K562 (cell line): ENCODE data around the gene PRKCE. TPM values are rescaled to one million over a fixed set of nuclear protein-coding genes. Genes with fewer than 3 reads are reported as not detected.

Experiments
- polyA plus RNA-seq, 8 experiments: library from polyadenylated mRNA; depleted of rRNA in 4 of 8; stranded (reverse) in 5 of 8; unstranded in 3 of 8; fragments of >200 nt; fragmentation: Nextera tagmentation in 2 of 8; fragmentation: Illumina TruSeq in 1 of 8; extraction: Ambion mirVana in 2 of 8; extraction: Trizol in 1 of 8; gene quantifications; 2 replicates each; pipeline versions ENCODE4 v1.2.1 to v1.2.3, GENCODE V29; 2011 to 2014; ENCODE audit warnings: inconsistent platforms in 1 of 8, missing spikeins in 1 of 8
- total RNA-seq, 7 experiments: library from RNA; depleted of rRNA in 6 of 7; stranded (reverse); fragments of >200 nt in 6 of 7; fragmentation: Illumina TruSeq in 2 of 7; extraction: Trizol in 2 of 7; gene quantifications; 2 replicates each; pipeline versions ENCODE4 v1.2.1 to v1.2.3, GENCODE V29; 2011 to 2021; ENCODE audit warnings: low replicate concordance in 1 of 7

The PRKCE gene
- total and polyA plus RNA-seq, 9 of the 15 experiments (the other 6 are each of a cell fraction or from before 2014, with no cell fraction given) = 0.06 to 1.0 (median 0.22) TPM; not detected in 1

Other genes starting within 250 kb of the PRKCE start
- gene SRBD1, start 40.4 kb upstream of the PRKCE start, total RNA-seq (2014; rRNA removed) = 14.7 and 16.1 TPM in 2 replicates
- gene SRBD1, start 40.4 kb upstream of the PRKCE start, total RNA-seq (2014; rRNA removed; fragmentation: Illumina TruSeq; extraction: Trizol) = 23.2 and 28.0 TPM in 2 replicates
- gene SRBD1, start 40.4 kb upstream of the PRKCE start, total RNA-seq (2015; rRNA removed; fragmentation: Illumina TruSeq; extraction: Trizol) = 19.5 and 21.3 TPM in 2 replicates
- gene SRBD1, start 40.4 kb upstream of the PRKCE start, total RNA-seq (2021) = 13.0 and 14.6 TPM in 2 replicates
- gene SRBD1, start 40.4 kb upstream of the PRKCE start, polyA plus RNA-seq (2011; rRNA removed) = 9.4 and 12.6 TPM in 2 replicates
- gene SRBD1, start 40.4 kb upstream of the PRKCE start, polyA plus RNA-seq (2014; fragmentation: Illumina TruSeq; extraction: Trizol) = 12.5 and 15.5 TPM in 2 replicates
- gene SRBD1, start 40.4 kb upstream of the PRKCE start, polyA plus RNA-seq (2014; fragmentation: Nextera tagmentation; extraction: Ambion mirVana) = 10 to 100 TPM in 1 of 2 experiments, 1 to 10 TPM in 1; 6.9 to 16.2 TPM
- 7.8 and 8.3 TPM in 2 replicates for gene SRBD1, start 40.4 kb upstream of the PRKCE start, polyA plus RNA-seq (2014; rRNA removed)